ENCODE data around the gene NCAPD2. TPM values are rescaled to one million over a fixed set of nuclear protein-coding genes. Genes with fewer than 3 reads are reported as not detected.

NCAPD2 gene
- total and polyA plus RNA-seq, 2 donors: 18.8 to 69.6 TPM

DNA sequence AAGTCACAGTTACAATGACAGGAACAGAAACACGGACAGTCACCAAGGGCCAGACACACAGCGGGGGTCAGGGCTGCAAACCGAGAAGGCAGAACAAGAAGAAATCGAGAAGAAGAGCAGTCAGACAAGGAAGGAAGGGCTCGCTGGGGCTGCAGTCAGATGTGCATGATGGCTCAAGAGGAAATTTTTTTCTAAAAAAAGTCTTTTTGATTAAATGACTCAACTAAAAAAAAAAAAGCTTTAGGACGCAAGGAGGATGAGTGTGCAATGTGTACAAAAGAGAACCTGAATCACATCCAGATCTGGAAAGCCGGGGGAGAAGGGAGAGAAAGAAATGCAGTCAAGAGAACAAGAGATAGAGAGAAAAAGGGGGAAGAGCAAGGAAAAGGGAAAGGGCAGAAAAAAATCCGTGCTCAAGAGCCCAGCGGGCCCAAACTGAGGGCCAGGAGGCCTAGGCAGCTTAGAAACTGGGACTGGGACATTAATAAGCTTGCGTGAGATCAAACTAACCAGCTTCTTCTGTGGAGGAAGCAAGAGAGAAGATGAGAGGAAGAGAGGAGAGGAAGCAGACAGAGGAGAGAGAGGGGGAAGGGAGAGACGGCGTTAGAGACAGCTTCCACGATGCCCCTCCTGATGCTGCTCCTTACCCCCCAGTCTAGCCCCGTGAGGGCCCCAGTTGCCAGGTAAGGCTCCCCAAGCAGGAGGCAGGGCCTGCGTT lies 55.2 kb downstream of the NCAPD2 start:
- no peak for DNase-seq (ENCODE audit: low read depth in 6 of 9, low spot score in 9 of 9)
- Histone ChIP-seq H3K4me3 (ENCODE audit: low read length in 2 of 2) (no peak overlapping the region), H3K4me1 (ENCODE audit: control insufficient read depth in 2 of 2, insufficient read depth in 2 of 2, low read length in 2 of 2) (peaks cover 5 to 26% of the 10 kb centered on the region in 2 donors), H3K36me3 (ENCODE audit: control insufficient read depth in 2 of 2, insufficient read depth in 2 of 2, low read length in 1 of 2) (peaks cover 66 to 67% of the 10 kb centered on the region in 2 donors), H3K27ac (ENCODE audit: low read depth in 1 of 2, low read length in 1 of 2) (no peak overlapping the region), H3K9me3 (ENCODE audit: control insufficient read depth in 2 of 2, insufficient read depth in 1 of 2, low read length in 1 of 2) (peaks cover 0 to 2% of the 10 kb centered on the region in 2 donors), H3K27me3 (ENCODE audit: control insufficient read depth in 2 of 2, insufficient read depth in 1 of 2, low read length in 1 of 2) (no peaks in the 10 kb centered on the region)
- WGBS: 95% methylated on average over 15 of the region's 15 CpGs

- H3K4me1 ChIP-seq (ENCODE audit: control insufficient read depth in 2 of 2, insufficient read depth in 2 of 2, low read length in 2 of 2): peaks cover 11 to 32% of the 10 kb centered on the region in 2 donors
- H3K27me3 ChIP-seq (ENCODE audit: control insufficient read depth in 2 of 2, insufficient read depth in 1 of 2, low read length in 1 of 2): no peaks in the 10 kb centered on the region
- 97% methylated on average over 18 of the region's 18 CpGs for WGBS
- DNase-seq (ENCODE audit: low read depth in 6 of 9, low spot score in 9 of 9): no peak
- peaks cover 62 to 63% of the 10 kb centered on the region in 2 donors for H3K36me3 ChIP-seq (ENCODE audit: control insufficient read depth in 2 of 2, insufficient read depth in 2 of 2, low read length in 1 of 2)
- H3K9me3 ChIP-seq (ENCODE audit: control insufficient read depth in 2 of 2, insufficient read depth in 1 of 2, low read length in 1 of 2): peaks cover 0 to 2% of the 10 kb centered on the region in 2 donors
- peak overlapping the region in 1 of 2 donors; percentile 12 for H3K27ac ChIP-seq (ENCODE audit: low read depth in 1 of 2, low read length in 1 of 2)
- no peak overlapping the region for H3K4me3 ChIP-seq (ENCODE audit: low read length in 2 of 2)
These were observed 55.8 kb downstream of the NCAPD2 start for GRCh38 chr12:6549684-6550151.

DNA sequence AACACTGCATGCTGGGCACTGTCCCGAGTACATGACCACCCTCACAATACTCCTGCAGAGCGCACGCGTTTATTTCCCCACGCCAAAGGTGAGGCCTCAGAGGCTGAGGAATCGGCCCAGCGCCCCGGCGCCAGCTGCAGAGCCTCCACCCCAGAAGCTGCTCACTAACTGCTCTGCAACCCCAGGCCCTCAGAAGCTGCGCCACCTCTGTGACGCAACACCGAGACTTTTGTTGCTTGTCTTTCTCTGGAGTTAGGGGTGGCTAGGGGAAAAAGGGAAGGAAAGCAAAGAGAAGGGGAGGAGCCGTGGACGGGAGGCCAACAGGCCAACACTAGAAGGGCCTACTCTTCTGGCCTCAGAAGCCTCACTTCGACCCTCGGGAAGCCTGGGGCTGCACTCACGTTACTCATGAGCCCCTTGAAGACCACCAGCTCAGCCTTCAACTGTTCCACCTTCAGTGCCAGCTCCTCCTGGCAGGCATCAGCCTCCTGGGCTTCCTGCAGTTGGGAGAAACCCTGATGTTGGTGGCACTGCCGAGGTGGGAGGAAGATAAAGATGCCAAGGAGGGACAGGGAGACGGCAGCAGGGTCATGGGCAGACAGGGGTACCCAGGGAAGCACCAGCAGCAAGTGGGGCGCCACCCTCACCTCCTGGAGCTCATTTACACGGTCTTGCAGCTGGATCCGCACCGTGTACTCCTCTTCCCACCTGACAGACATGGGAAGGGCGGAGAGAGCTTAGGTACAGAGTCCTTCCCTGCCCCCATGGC lies 56.6 kb downstream of the NCAPD2 start:
- Histone ChIP-seq H3K27ac (ENCODE audit: low read depth in 1 of 2, low read length in 1 of 2) (peak overlapping the region in 1 of 2 donors; percentile 1), H3K36me3 (ENCODE audit: control insufficient read depth in 2 of 2, insufficient read depth in 2 of 2, low read length in 1 of 2) (peaks cover 61 to 62% of the 10 kb centered on the region in 2 donors), H3K4me3 (ENCODE audit: low read length in 2 of 2) (no peak overlapping the region), H3K27me3 (ENCODE audit: control insufficient read depth in 2 of 2, insufficient read depth in 1 of 2, low read length in 1 of 2) (no peaks in the 10 kb centered on the region), H3K9me3 (ENCODE audit: control insufficient read depth in 2 of 2, insufficient read depth in 1 of 2, low read length in 1 of 2) (peaks cover 0 to 2% of the 10 kb centered on the region in 2 donors), H3K4me1 (ENCODE audit: control insufficient read depth in 2 of 2, insufficient read depth in 2 of 2, low read length in 2 of 2) (peaks cover 15 to 37% of the 10 kb centered on the region in 2 donors)
- DNase-seq (ENCODE audit: low read depth in 6 of 9, low spot score in 9 of 9): no peak
- 96% methylated on average over 24 of the region's 24 CpGs for WGBS

DNA sequence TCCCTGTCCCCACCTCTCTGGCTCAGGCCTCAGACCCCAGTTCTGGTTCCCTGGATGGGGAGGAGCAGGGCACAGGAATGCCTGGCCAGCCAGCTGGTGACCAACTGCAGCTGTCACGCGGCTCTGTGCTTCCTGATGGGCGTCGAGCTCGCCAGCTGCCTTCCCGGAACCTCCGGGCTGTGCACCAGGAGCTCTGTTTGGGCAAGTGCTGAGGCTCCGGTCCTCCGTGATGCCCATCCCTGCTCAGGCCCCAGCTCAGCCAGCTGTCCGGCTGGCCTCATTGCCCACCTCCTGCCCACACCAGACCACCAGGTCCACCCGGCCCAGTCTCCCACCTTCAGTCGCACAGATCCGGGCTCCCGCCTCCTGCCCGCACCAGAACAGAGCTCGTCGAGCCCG lies 57.2 kb downstream of the NCAPD2 start:
- DNase-seq (ENCODE audit: low read depth in 6 of 9, low spot score in 9 of 9): no peak
- H3K36me3 ChIP-seq (ENCODE audit: control insufficient read depth in 2 of 2, insufficient read depth in 2 of 2, low read length in 1 of 2): peaks cover 55 to 56% of the 10 kb centered on the region in 2 donors
- no peak overlapping the region for H3K4me3 ChIP-seq (ENCODE audit: low read length in 2 of 2)
- peak overlapping the region in 1 of 2 donors; percentile 64 for H3K27ac ChIP-seq (ENCODE audit: low read depth in 1 of 2, low read length in 1 of 2)
- H3K27me3 ChIP-seq (ENCODE audit: control insufficient read depth in 2 of 2, insufficient read depth in 1 of 2, low read length in 1 of 2): no peaks in the 10 kb centered on the region
- WGBS: 96% methylated on average over 18 of the region's 18 CpGs
- H3K4me1 ChIP-seq (ENCODE audit: control insufficient read depth in 2 of 2, insufficient read depth in 2 of 2, low read length in 2 of 2): peaks cover 15 to 39% of the 10 kb centered on the region in 2 donors
- H3K9me3 ChIP-seq (ENCODE audit: control insufficient read depth in 2 of 2, insufficient read depth in 1 of 2, low read length in 1 of 2): peaks cover 0 to 2% of the 10 kb centered on the region in 2 donors

- H3K36me3 ChIP-seq (ENCODE audit: control insufficient read depth in 2 of 2, insufficient read depth in 2 of 2, low read length in 1 of 2): peaks cover 51 to 54% of the 10 kb centered on the region in 2 donors
- peaks cover 15 to 40% of the 10 kb centered on the region in 2 donors for H3K4me1 ChIP-seq (ENCODE audit: control insufficient read depth in 2 of 2, insufficient read depth in 2 of 2, low read length in 2 of 2)
- DNase-seq (ENCODE audit: low read depth in 6 of 9, low spot score in 9 of 9): no peak
- no peak overlapping the region for H3K4me3 ChIP-seq (ENCODE audit: low read length in 2 of 2)
- H3K9me3 ChIP-seq (ENCODE audit: control insufficient read depth in 2 of 2, insufficient read depth in 1 of 2, low read length in 1 of 2): peaks cover 0 to 2% of the 10 kb centered on the region in 2 donors
- H3K27me3 ChIP-seq (ENCODE audit: control insufficient read depth in 2 of 2, insufficient read depth in 1 of 2, low read length in 1 of 2): no peaks in the 10 kb centered on the region
- WGBS: 95% methylated on average over 11 of the region's 11 CpGs
- peak overlapping the region in 1 of 2 donors; percentile 64 for H3K27ac ChIP-seq (ENCODE audit: low read depth in 1 of 2, low read length in 1 of 2)
These were observed 57.7 kb downstream of the NCAPD2 start for GRCh38 chr12:6551496-6552139.

DNA sequence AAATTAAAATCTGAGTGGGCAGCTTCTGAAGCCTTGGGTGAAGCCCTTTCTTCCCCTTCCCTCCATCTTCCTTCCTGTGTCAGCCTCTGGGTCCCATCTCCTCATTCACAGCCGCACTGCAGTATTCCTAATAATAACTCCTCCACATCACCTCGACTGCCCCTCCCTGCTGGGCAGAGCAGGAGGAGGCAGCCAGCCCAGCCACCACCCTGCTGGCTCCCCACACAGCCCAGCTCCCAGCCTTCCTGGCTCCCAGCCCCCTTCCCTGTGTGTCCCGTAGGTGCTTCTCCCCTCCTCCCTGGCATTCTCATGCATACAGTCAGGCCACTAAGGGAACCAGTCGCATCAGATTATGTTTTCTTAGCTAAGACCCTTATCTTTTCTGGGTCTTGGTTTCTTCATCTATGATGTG lies 58.2 kb downstream of the NCAPD2 start:
- Histone ChIP-seq H3K27me3 (ENCODE audit: control insufficient read depth in 2 of 2, insufficient read depth in 1 of 2, low read length in 1 of 2) (no peaks in the 10 kb centered on the region), H3K9me3 (ENCODE audit: control insufficient read depth in 2 of 2, insufficient read depth in 1 of 2, low read length in 1 of 2) (peaks cover 0 to 2% of the 10 kb centered on the region in 2 donors), H3K4me1 (ENCODE audit: control insufficient read depth in 2 of 2, insufficient read depth in 2 of 2, low read length in 2 of 2) (peaks cover 15 to 44% of the 10 kb centered on the region in 2 donors), H3K4me3 (ENCODE audit: low read length in 2 of 2) (no peak overlapping the region), H3K27ac (ENCODE audit: low read depth in 1 of 2, low read length in 1 of 2) (no peak overlapping the region), H3K36me3 (ENCODE audit: control insufficient read depth in 2 of 2, insufficient read depth in 2 of 2, low read length in 1 of 2) (peaks cover 52 to 54% of the 10 kb centered on the region in 2 donors)
- no peak for DNase-seq (ENCODE audit: low read depth in 6 of 9, low spot score in 9 of 9)
- 90% methylated on average over 4 of the region's 4 CpGs for WGBS

- DNase-seq (ENCODE audit: low read depth in 6 of 9, low spot score in 9 of 9): no peak
- H3K27me3 ChIP-seq (ENCODE audit: control insufficient read depth in 2 of 2, insufficient read depth in 1 of 2, low read length in 1 of 2): no peaks in the 10 kb centered on the region
- peaks cover 0 to 8% of the 10 kb centered on the region in 2 donors for H3K9me3 ChIP-seq (ENCODE audit: control insufficient read depth in 2 of 2, insufficient read depth in 1 of 2, low read length in 1 of 2)
- H3K36me3 ChIP-seq (ENCODE audit: control insufficient read depth in 2 of 2, insufficient read depth in 2 of 2, low read length in 1 of 2): peaks cover 44 to 48% of the 10 kb centered on the region in 2 donors
- H3K4me1 ChIP-seq (ENCODE audit: control insufficient read depth in 2 of 2, insufficient read depth in 2 of 2, low read length in 2 of 2): peaks cover 15 to 48% of the 10 kb centered on the region in 2 donors
- no peak overlapping the region for H3K27ac ChIP-seq (ENCODE audit: low read depth in 1 of 2, low read length in 1 of 2)
- 93% methylated on average over 15 of the region's 15 CpGs for WGBS
- H3K4me3 ChIP-seq (ENCODE audit: low read length in 2 of 2): no peak overlapping the region
These were observed 59.4 kb downstream of the NCAPD2 start for GRCh38 chr12:6553051-6553868.

All from thymus (tissue), 11 donors.